Measurements from ENCODE around the gene ERFE. TPM values are rescaled to one million over a fixed set of nuclear protein-coding genes. Genes with fewer than 3 reads are reported as not detected.

ERFE gene
- total RNA-seq, 1 donor from 2014 or later = 64.1 TPM

GRCh38 chr2:238155051-238155760, 3.6 kb upstream of the ERFE start:
- no peak for DNase-seq (ENCODE audit: extremely low read depth, low read depth, low spot score)

DNA sequence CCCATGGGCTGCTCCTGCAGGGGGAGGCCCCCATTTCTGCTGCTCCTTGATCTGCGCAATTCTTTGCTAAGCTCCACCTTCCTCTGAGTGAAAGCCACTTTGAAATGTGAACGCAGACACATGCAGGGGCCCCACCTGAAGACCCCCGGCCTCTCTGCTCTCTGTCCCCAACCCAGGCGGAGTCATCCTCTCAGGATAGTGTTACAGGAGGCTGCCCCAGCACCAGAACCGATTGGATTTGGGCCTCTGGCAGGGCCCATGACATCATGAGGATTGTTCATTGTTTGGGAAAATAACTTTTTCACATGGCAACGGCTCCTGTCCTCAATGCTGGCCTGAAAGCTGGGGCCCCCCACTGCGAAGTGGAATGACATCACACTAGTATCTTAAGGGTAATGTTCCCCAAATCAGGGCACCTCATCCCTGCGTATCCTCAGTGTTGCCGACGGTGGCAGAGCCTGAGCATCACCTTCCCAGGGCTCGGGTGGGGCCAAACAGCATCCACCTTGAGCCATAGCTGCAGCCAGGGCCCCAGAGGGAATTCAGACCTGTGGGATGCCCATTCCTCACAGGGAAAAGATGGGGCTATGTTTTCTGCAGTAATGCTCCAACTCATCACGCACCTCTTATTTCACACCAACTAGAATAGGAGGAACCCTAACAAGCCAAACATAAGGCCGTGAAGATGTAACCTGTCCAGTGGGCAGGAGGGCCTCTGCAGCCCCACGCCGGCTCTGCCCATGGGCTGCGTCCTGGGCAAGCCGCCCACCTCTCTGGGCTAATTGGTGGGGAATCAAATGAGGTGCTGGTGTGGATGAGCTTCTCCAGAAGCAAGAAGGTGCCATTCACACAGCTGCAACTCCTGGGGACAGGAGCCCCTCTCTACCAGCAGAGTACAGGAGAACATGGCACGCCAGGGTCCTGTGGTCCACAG, 2.7 kb upstream of the ERFE start:
- DNase-seq (ENCODE audit: extremely low read depth, low read depth, low spot score) = no peak

GRCh38 chr2:238157506-238158017, 1.2 kb upstream of the ERFE start:
- no peak for DNase-seq (ENCODE audit: extremely low read depth, low read depth, low spot score)

GRCh38 chr2:238158018-238158508, 707 bp upstream of the ERFE start:
- no peak for DNase-seq (ENCODE audit: extremely low read depth, low read depth, low spot score)

- DNase-seq (ENCODE audit: extremely low read depth, low read depth, low spot score) = no peak
Observed at GRCh38 chr2:238159071-238159539, 335 bp downstream of the ERFE start.

- DNase-seq (ENCODE audit: extremely low read depth, low read depth, low spot score) = no peak
Observed at GRCh38 chr2:238159661-238160205, 963 bp downstream of the ERFE start.

- no peak for DNase-seq (ENCODE audit: extremely low read depth, low read depth, low spot score)
Observed at GRCh38 chr2:238160206-238161129, 1.7 kb downstream of the ERFE start.

DNA sequence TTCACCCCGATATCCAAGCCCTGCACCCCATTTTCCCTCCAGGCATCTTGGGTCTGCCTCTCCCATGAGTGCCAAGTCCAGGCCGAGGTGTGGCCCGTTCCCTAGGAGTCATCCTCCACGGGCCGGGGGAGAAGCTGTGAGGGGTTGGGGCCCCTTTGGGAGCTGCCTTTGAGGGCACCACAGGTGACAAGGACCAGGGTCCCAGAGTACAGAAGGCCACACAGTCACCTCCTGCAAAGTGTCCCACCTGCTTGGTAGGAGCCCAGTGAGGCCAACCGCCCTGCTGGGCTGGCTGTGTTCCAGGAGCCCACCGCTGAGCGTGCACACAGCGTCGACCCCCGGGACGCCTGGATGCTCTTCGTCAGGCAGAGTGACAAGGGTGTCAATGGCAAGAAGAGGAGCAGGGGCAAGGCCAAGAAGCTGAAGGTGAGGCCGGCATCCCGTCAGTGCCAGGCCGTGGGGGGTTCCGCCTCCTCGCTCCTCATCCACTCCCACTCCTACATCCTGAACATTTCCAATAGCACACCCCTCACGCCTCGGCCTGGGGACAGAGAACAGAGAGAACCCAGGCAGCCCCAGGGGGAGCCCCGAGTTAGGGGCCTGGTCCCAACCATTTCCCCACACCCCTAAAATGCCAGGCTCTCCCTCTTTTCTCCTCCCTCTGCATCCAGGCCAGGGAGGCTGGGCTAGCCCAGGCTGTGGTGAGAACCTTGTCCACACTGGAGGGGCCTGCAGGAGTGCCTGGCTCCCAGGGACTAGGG, 2.7 kb downstream of the ERFE start:
- no peak for DNase-seq (ENCODE audit: extremely low read depth, low read depth, low spot score)

GRCh38 chr2:238162251-238162845, 3.6 kb downstream of the ERFE start:
- no peak for DNase-seq (ENCODE audit: extremely low read depth, low read depth, low spot score)

DNA sequence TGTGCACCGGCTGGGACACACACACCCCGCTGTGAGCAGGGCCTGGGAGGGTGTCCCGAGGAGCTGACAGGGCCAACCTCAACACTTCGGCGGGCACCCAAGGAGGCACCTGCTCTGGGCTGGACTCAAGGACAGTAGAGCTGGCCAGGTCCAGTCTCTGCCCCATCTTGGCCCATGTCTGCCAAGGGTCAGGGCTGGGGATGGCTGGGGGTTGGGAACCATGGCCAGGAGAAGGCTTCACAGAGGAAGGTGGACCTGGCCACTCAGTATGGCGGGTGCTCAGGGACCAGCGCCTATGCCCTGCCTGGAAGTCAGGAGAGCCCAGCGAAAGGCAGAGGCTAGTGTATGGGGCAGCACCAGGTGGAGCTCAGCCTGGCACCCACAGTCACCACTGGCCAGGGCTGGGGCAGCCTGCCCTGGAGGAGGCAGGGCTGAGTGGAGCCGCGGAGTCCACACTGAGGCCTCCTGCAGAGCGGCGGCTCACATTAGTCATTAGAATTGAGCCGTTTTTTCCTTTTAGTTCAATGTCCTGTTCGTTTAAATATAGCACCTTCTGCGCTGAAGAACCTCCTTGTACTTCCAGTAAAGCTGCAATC, 4.2 kb downstream of the ERFE start:
- DNase-seq (ENCODE audit: extremely low read depth, low read depth, low spot score) = no peak

DNA sequence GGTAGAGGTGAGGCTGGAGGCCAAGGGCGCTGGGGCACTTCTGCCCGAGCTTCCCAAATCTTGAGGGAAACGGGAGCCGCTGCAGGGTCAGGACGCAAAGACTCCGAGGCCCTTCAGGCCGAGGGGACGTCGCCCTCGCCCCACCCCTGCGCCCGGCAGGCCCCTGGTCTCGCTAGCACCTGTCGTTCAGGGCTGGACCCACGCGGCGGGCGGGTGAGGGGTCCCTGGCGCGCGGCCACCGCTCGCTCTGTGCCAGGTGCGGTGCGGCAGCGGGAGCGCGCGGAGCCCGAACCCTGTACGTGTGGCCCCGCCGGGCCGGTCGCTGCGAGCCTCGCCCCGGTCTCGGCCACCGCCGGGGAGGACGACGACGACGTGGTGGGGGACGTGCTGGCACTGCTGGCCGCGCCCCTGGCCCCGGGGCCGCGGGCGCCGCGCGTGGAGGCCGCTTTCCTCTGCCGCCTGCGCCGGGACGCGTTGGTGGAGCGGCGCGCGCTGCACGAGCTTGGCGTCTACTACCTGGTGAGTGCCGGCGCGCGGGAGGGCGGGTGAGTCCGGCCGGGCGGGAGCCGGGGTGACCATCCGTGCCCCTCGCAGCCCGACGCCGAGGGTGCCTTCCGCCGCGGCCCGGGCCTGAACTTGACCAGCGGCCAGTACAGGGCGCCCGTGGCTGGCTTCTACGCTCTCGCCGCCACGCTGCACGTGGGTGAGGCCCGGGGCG, 4.9 kb downstream of the ERFE start:
- no peak for DNase-seq (ENCODE audit: extremely low read depth, low read depth, low spot score)

GRCh38 chr2:238164906-238165287, 6.1 kb downstream of the ERFE start:
- no peak for DNase-seq (ENCODE audit: extremely low read depth, low read depth, low spot score)

DNA sequence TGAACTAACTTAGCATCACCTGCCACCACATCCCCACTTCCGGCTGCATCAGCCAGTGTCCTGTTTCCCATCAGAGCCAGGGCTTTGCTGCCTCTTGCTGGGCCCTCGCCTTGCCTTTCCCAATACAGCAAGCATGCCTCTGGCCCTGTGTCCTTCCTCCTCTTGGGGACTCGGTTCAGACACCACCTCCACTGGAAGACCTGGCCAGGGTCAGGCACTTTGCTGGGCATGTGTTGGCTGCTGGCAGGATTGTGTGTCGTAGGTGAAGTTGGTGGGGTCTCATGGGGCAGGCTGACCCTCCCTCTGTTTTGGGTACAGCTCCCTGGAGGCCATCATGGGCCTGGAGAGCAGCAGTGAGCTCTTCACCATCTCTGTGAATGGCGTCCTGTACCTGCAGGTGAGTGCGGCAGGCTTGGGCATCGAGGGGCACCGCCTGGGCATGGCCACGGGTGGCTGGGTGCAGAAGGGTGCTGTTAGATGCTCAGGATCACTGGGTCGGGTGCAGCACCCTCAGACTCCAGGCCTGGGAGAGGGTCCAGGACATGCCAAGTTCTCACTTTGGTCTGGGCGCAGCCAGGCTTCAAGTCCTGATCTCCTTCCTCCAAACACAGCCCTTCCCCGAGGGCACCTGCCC, 6.6 kb downstream of the ERFE start:
- DNase-seq (ENCODE audit: extremely low read depth, low read depth, low spot score) = no peak

- no peak for DNase-seq (ENCODE audit: extremely low read depth, low read depth, low spot score)
Observed at GRCh38 chr2:238166391-238167343, 7.9 kb downstream of the ERFE start.

DNA sequence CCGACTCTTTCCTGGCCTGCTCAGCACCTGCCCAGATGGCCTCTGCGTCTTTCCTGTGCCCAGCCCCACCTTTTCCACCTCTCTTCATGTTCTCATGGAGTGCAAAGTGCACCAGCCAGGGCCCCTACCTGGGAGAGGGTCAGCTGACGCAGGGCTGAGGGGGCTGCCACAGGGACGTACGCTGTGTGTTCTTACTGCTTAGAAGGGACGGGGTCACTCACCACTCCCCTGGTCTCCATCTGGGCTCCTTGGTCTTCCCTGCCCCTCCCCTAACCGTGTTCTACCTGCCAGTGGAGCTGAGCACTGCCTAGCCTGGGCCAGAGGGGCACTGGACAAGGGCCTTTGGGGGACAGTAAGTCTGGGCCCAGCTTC, 8.6 kb downstream of the ERFE start:
- DNase-seq (ENCODE audit: extremely low read depth, low read depth, low spot score) = no peak

DNA sequence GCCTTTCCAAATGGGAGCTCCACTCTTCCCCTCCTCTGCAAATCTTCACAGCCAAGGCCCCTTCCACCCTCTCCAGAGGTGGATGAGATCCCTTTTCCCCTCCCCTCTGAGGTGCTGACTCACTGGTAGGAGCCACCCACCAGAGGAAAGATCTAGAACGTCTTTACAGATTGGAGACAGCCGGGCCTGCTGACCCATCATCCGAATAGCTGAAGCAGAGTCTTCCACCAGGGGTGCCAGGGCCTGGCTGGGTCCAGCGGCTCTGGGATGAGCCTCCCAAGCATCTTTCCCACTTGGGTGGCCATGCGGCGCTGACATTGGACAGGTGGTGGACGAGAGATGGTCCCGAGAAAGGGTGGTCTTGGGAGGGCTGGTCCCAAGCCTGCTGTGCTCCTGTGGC, 9.0 kb downstream of the ERFE start:
- DNase-seq (ENCODE audit: extremely low read depth, low read depth, low spot score) = no peak

Data from glomerular endothelial cell (primary cell).